AG04450 (cell line): Measurements from ENCODE around the gene SLC24A4. TPM values are rescaled to one million over a fixed set of nuclear protein-coding genes. Genes with fewer than 3 reads are reported as not detected.

Experiments used
- CTCF ChIA-PET: fragments of 300-600, 350-600 bp; formaldehyde crosslinking; extraction: SDS; loops from one replicate; lab custom pipeline; 2022; ENCODE audit warnings: antibody characterized with exemption, inconsistent platforms; lab: Charles Lee
- POLR2A ChIA-PET: fragments of 350-600 bp; formaldehyde crosslinking; extraction: SDS; loops from one replicate; lab custom pipeline; 2021; ENCODE audit warnings: antibody characterized with exemption, inconsistent platforms; lab: Yijun Ruan, JAX
- DNase-seq: peaks from one replicate; pipeline ENCODE4 v3.0.0-alpha.2; 2011; ENCODE audit warnings: low read depth, low spot score
- H3K27ac ChIP-seq: one replicate; pipeline ENCODE4 v1.5.1; 2012; ENCODE audit warnings: low read depth, low read length, control low read depth
- H3K27me3 ChIP-seq: one replicate; pipeline ENCODE4 v1.6.0; 2012; ENCODE audit warnings: low read length; ENCODE audit not compliant: control insufficient read depth, insufficient read depth
- H3K4me3 ChIP-seq: 2 replicates; pipeline ENCODE4 v1.5.1; 2011; ENCODE audit warnings: mild to moderate bottlenecking, low read depth, low read length, control low read depth
- H3K9me3 ChIP-seq: 2 replicates; pipeline ENCODE4 v1.5.1; 2012; ENCODE audit warnings: low read length; ENCODE audit not compliant: control insufficient read depth, insufficient read depth
- polyA plus RNA-seq: library from polyadenylated mRNA; depleted of rRNA; stranded (reverse); fragments of >200 nt; gene quantifications from 2 replicates; pipeline ENCODE4 v1.2.3, GENCODE V29; 2011
- TF ChIP-seq, protein P1 (sequence below): IDR thresholded peaks from 2 replicates; pipeline ENCODE4 v1.5.1; 2011; ENCODE audit warnings: low read depth, low read length, control low read depth, inconsistent platforms

Gene SLC24A4
- polyA plus RNA-seq, 1 experiment = not detected

DNA sequence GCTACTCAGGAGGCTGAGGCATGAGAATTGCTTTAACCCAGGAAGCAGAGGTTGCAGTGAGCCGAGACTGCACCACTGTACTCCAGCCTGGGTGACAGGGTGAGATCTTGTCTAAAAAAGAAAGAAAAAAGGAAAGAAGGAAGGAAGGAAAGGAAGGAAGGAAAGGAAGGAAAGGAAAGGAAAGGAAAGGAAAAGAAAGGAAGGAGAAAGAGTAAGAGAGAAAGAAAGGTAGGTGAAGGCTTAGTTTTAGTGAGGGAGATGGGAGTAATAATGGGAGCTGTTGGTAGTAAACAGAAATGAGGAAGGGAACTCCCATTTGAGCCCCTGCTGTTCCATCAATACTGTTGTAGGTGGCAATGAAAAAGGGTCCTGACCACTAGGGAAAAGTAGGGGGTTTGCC, 28.8 kb downstream of the SLC24A4 start:
- DNase-seq = no peak
- Histone ChIP-seq H3K27ac (no peak overlapping the region), H3K9me3 (no peaks in the 10 kb centered on the region; the same call in 1 of the 2 replicates), H3K4me3 (no peak overlapping the region), H3K27me3 (peaks cover 10% of the 10 kb centered on the region)
- TF ChIP-seq, protein P1, sequence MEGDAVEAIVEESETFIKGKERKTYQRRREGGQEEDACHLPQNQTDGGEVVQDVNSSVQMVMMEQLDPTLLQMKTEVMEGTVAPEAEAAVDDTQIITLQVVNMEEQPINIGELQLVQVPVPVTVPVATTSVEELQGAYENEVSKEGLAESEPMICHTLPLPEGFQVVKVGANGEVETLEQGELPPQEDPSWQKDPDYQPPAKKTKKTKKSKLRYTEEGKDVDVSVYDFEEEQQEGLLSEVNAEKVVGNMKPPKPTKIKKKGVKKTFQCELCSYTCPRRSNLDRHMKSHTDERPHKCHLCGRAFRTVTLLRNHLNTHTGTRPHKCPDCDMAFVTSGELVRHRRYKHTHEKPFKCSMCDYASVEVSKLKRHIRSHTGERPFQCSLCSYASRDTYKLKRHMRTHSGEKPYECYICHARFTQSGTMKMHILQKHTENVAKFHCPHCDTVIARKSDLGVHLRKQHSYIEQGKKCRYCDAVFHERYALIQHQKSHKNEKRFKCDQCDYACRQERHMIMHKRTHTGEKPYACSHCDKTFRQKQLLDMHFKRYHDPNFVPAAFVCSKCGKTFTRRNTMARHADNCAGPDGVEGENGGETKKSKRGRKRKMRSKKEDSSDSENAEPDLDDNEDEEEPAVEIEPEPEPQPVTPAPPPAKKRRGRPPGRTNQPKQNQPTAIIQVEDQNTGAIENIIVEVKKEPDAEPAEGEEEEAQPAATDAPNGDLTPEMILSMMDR = no peak
- CTCF ChIA-PET = no interaction called here
- POLR2A ChIA-PET = no interaction called here

DNA sequence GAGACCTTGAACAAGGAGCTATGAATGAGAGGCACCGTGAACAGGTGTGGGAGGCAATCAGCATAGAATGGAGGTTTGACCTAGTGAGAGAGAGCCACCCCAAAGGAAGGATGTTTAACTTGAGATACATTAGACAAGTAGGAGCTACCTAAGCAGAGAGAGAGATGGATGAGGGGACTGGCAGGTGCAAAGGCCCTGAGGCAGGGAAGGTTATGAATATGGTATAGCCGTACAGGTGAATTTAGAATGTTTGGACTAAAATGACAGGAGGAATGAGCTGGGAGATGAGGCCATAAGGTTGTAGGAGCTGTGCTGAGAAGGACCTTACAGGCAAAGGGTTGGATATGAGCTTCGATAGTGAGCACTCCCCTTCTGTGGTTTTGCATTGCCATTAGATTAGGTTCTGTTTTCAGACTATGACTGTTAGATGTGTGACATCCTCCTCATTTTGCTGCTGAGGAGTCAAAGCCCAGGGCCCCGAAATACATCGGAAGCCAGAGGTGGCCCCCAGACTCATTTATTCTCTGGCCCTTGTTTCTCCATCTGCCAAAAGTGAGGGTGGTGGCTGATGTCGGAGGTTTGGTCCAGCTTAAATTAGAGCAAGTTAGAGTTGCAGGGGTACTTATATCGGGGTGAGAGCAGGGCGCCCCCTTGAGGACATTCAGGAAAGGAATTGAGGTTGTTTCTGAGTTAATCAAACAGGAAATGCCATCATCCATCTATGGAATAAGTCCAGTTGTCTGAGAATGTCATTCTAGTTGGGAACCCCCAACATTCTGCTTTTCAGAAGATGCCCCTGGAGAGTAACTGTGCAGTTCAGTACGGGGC, 29.4 kb downstream of the SLC24A4 start:
- Histone ChIP-seq H3K27ac (no peak overlapping the region), H3K9me3 (no peaks in the 10 kb centered on the region; the same call in 1 of the 2 replicates), H3K4me3 (no peak overlapping the region), H3K27me3 (peaks cover 8% of the 10 kb centered on the region)
- DNase-seq = no peak
- TF ChIP-seq, protein P1 = 0 out of 2 replicates have a peak, but pooled peaks have one; percentile 21
- CTCF ChIA-PET = interaction anchor here (0.5 kb wide), 1 partner anchor 191 kb away, joined by 5 read pairs; no protein-coding TSS in a partner anchor
- POLR2A ChIA-PET = no interaction called here

DNA sequence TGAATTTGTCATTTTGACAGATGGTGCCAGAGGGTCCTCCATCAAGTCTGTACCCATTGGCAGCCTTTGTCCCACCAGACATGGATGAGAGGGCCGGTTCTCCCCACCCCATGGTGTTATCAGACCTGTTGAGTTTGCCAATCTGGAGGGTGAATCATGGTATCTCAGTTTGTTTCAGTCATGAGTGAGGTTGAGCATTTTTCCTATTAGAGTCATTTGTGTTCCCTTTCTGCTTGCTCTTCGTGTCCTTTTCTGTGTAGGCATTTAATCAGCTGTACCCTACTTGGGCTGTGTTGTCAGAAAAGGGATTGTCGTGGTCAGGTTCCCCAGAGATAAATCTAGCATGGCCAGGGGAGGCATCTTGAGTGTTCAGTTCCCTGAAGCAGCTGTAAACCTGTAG, 30.5 kb downstream of the SLC24A4 start:
- ChIA-PET POLR2A (no interaction called here), CTCF (no interaction called here)
- H3K9me3 ChIP-seq = no peaks in the 10 kb centered on the region; the same call in 1 of the 2 replicates
- H3K27me3 ChIP-seq = peaks cover 5% of the 10 kb centered on the region
- no peak for DNase-seq
- no peak overlapping the region for H3K27ac ChIP-seq
- TF ChIP-seq, protein P1 = no peak
- H3K4me3 ChIP-seq = no peak overlapping the region

DNA sequence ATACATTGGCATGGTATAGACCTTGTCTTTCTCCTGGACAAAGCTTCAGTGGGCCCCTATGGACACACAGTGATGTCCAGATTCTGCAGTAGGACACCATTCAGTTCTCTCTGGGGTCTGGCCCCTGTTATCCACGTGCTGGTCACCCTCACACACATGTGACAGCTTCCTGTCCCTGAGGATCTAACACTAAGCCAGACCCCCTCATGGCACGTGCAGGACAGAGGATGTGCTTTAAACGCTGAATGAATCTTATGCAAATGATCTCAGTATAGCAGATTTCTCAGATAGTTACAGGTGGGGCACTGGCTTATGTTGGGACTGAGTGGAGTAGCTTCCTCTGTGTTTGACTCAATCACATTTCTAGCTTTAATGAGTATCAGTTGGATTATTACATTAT, 33.7 kb downstream of the SLC24A4 start:
- ChIA-PET POLR2A (no interaction called here), CTCF (interaction anchor here (0.6 kb wide), 1 partner anchor 13 kb away, joined by 3 read pairs; no protein-coding TSS in a partner anchor)
- no peak for DNase-seq
- Histone ChIP-seq H3K9me3 (no peaks in the 10 kb centered on the region; the same call in 1 of the 2 replicates), H3K4me3 (no peak overlapping the region), H3K27me3 (peaks cover 6% of the 10 kb centered on the region), H3K27ac (no peak overlapping the region)
- TF ChIP-seq, protein P1 = no peak

DNA sequence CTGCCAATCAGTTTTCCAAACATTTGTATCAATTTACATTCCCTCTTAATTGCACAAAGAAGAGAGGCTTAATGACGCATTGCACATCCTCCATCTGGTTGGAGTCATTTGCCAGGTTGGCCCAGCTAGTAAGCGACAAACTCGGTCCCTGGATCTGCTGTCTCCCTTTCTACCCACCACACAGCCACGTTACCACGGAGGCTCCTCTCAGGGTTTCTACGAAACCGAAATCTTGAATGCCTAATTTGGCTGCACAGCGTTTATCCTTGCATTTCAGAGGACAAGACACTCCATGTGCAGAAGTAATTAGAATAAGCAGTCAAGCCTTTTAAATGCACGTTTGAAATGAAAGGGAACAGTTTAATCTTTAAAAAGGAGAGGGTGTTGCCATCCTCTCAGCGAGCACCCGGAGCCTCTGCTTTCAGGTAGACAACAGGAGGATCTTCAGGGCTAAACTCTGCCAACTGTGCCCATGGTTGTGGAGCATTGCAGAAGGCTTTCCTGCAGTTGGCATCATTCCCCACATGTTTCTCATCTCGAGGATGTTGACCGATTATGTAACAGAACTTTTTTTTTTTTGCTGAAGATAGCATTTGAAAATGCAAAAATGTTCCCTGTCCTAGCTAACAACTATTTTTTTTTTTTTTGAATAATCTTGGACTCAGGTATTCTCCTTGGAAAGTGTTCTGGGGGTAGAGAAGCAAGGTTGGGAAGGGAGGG, 37.8 kb downstream of the SLC24A4 start:
- no peaks in the 10 kb centered on the region; the same call in 1 of the 2 replicates for H3K9me3 ChIP-seq
- POLR2A ChIA-PET = no interaction called here
- H3K27ac ChIP-seq = no peak overlapping the region

More for the DNA sequence above, 37.8 kb downstream of the SLC24A4 start:
- Histone ChIP-seq H3K27me3 (peaks cover 5% of the 10 kb centered on the region), H3K4me3 (no peak overlapping the region)
- DNase-seq = no peak
- TF ChIP-seq, protein P1 = no peak
- CTCF ChIA-PET = no interaction called here
